Activated CD8-positive, alpha-beta T cell treated with anti-CD3 and anti-CD28 coated beads, Interleukin-2, amount 10 ng/mL, durations not matched to agents 7 days and 5 days (primary cell): ENCODE measurements around the gene SLC35E1. TPM values are rescaled to one million over a fixed set of nuclear protein-coding genes. Genes with fewer than 3 reads are reported as not detected.

Experiments
- ATAC-seq: fragments of 150-1000 bp; cut with Tn5 transposase; one replicate; pipeline ENCODE4 v1.10.0; 2021; ENCODE audit warnings: moderate library complexity
- CTCF ChIA-PET: fragments of 350-600 bp; sonication (Branson Sonifier 250); formaldehyde crosslinking; loops from one replicate; lab custom pipeline; 2021; ENCODE audit warnings: antibody characterized with exemption; lab: Charles Lee
- POLR2A ChIA-PET: fragments of 350-600 bp; sonication (Branson Sonifier 250); formaldehyde crosslinking; loops from one replicate; lab custom pipeline; 2021; ENCODE audit warnings: antibody characterized with exemption; lab: Charles Lee
- DNase-seq: peaks from one replicate; pipeline ENCODE4 v3.0.0-alpha.2; 2020
- H3K27ac Mint-ChIP-seq: one replicate; pipeline ENCODE4 v1.8.0; 2021; ENCODE audit warnings: mild to moderate bottlenecking, mixed read lengths
- H3K27me3 Mint-ChIP-seq: one replicate; pipeline ENCODE4 v1.8.0; 2021; ENCODE audit warnings: low read depth, mixed read lengths
- H3K36me3 Mint-ChIP-seq: one replicate; pipeline ENCODE4 v1.8.0; 2021; ENCODE audit warnings: low read depth, mixed read lengths
- H3K4me1 Mint-ChIP-seq: one replicate; pipeline ENCODE4 v1.8.0; 2021; ENCODE audit warnings: low read depth, mixed read lengths
- H3K4me3 Mint-ChIP-seq: one replicate; pipeline ENCODE4 v1.8.0; 2021; ENCODE audit warnings: mild to moderate bottlenecking, mixed read lengths
- H3K9me3 Mint-ChIP-seq: one replicate; pipeline ENCODE4 v1.8.0; 2022; ENCODE audit warnings: mixed read lengths; ENCODE audit not compliant: insufficient read depth
- total RNA-seq, 2 experiments: library from RNA; stranded (reverse); gene quantifications; one replicate each; pipeline ENCODE4 v1.2.3, GENCODE V29; 2021

SLC35E1 gene
- total RNA-seq, 2 experiments from 2014 or later: 55.6 to 61.9 TPM

- Mint-ChIP-seq H3K27me3 (no peaks in the 10 kb centered on the region), H3K9me3 (no peaks in the 10 kb centered on the region), H3K36me3 (peaks cover 3% of the 10 kb centered on the region), H3K4me3 (no peak overlapping the region), H3K27ac (peak overlapping the region; percentile 39), H3K4me1 (peaks cover 83% of the 10 kb centered on the region)
- ChIA-PET POLR2A (interaction anchor here (0.6 kb wide), 1 partner anchor 17 kb away, joined by 3 read pairs; no protein-coding TSS in a partner anchor), CTCF (no interaction called here)
- ATAC-seq: no peak
- DNase-seq: no peak
Observed at GRCh38 chr19:16596399-16596798, 24.2 kb upstream of the SLC35E1 start.

GRCh38 chr19:16595097-16595496 is 22.9 kb upstream of the SLC35E1 start:
- Mint-ChIP-seq H3K27ac (peak overlapping the region; percentile 92), H3K9me3 (no peaks in the 10 kb centered on the region), H3K27me3 (no peaks in the 10 kb centered on the region), H3K36me3 (peaks cover 3% of the 10 kb centered on the region), H3K4me3 (peak overlapping the region; percentile 72), H3K4me1 (peaks cover 84% of the 10 kb centered on the region)
- ChIA-PET CTCF (no interaction called here), POLR2A (interaction anchor here (3.6 kb wide), 1 partner anchor 32 kb away, joined by 18 read pairs; the partner anchor contains the start of gene MED26)
- no peak for DNase-seq
- peak; percentile 18 for ATAC-seq

- Mint-ChIP-seq H3K27me3 (no peaks in the 10 kb centered on the region), H3K4me1 (peaks cover 86% of the 10 kb centered on the region), H3K27ac (peak overlapping the region; percentile 92), H3K4me3 (peak overlapping the region; percentile 72), H3K36me3 (peaks cover 3% of the 10 kb centered on the region), H3K9me3 (no peaks in the 10 kb centered on the region)
- ChIA-PET CTCF (no interaction called here), POLR2A (interaction anchor here (1.6 to 3.6 kb wide), 2 partner anchors 10 to 33 kb away, joined by 4 to 18 read pairs; partner anchors contain the start of gene MED26)
- peak; percentile 71 for DNase-seq
- ATAC-seq: peak; percentile 73
Observed at GRCh38 chr19:16594681-16595091, 22.5 kb upstream of the SLC35E1 start.

- peak; percentile 69 for ATAC-seq
Observed at GRCh38 chr19:16594131-16594586, 21.9 kb upstream of the SLC35E1 start.

GRCh38 chr19:16593181-16593580 is 21.0 kb upstream of the SLC35E1 start:
- no peaks in the 10 kb centered on the region for H3K27me3 Mint-ChIP-seq
- CTCF ChIA-PET: interaction anchor here (0.6 to 1.8 kb wide), 4 partner anchors 9 to 43 kb away, joined by 3 to 7 read pairs (median 4); no protein-coding TSS in a partner anchor
- DNase-seq (no peak), ATAC-seq (no peak)
- H3K27ac Mint-ChIP-seq: peak overlapping the region; percentile 8
- H3K9me3 Mint-ChIP-seq: no peaks in the 10 kb centered on the region
- no peak overlapping the region for H3K4me3 Mint-ChIP-seq
- peaks cover 3% of the 10 kb centered on the region for H3K36me3 Mint-ChIP-seq
- H3K4me1 Mint-ChIP-seq: peaks cover 91% of the 10 kb centered on the region
- POLR2A ChIA-PET: interaction anchor here (1.6 to 3.6 kb wide), 2 partner anchors 9 to 34 kb away, joined by 4 to 18 read pairs; partner anchors contain the start of gene MED26

More at GRCh38 chr19:16594131-16594586, 21.9 kb upstream of the SLC35E1 start:
- peaks cover 87% of the 10 kb centered on the region for H3K4me1 Mint-ChIP-seq
- CTCF ChIA-PET: interaction anchor here (1.8 kb wide), 1 partner anchor 10 kb away, joined by 7 read pairs; no protein-coding TSS in a partner anchor
- POLR2A ChIA-PET: interaction anchor here (0.5 to 3.6 kb wide), 3 partner anchors 10 to 35 kb away, joined by 3 to 18 read pairs (median 4); partner anchors contain the start of gene MED26
- peaks cover 3% of the 10 kb centered on the region for H3K36me3 Mint-ChIP-seq
- no peaks in the 10 kb centered on the region for H3K9me3 Mint-ChIP-seq
- peak; percentile 73 for DNase-seq
- no peaks in the 10 kb centered on the region for H3K27me3 Mint-ChIP-seq
- H3K4me3 Mint-ChIP-seq: peak overlapping the region; percentile 72
- H3K27ac Mint-ChIP-seq: peak overlapping the region; percentile 92

- ChIA-PET CTCF (interaction anchor here (0.9 to 1.8 kb wide), 3 partner anchors 7 to 35 kb away, joined by 3 to 7 read pairs (median 4); no protein-coding TSS in a partner anchor), POLR2A (interaction anchor here (1.3 to 3.6 kb wide), 2 partner anchors 25 to 36 kb away, joined by 3 to 18 read pairs; partner anchors contain the start of gene MED26)
- Mint-ChIP-seq H3K27ac (no peak overlapping the region), H3K4me1 (peaks cover 95% of the 10 kb centered on the region), H3K36me3 (peaks cover 3% of the 10 kb centered on the region), H3K4me3 (no peak overlapping the region), H3K9me3 (no peaks in the 10 kb centered on the region), H3K27me3 (no peaks in the 10 kb centered on the region)
- no peak for DNase-seq
- no peak for ATAC-seq
Observed at GRCh38 chr19:16591803-16592556, 19.8 kb upstream of the SLC35E1 start.

- H3K36me3 Mint-ChIP-seq: peaks cover 3% of the 10 kb centered on the region
- POLR2A ChIA-PET: interaction anchor here (1.3 kb wide), 1 partner anchor 24 kb away, joined by 3 read pairs; no protein-coding TSS in a partner anchor
- no peaks in the 10 kb centered on the region for H3K9me3 Mint-ChIP-seq
- CTCF ChIA-PET: interaction anchor here (0.6 to 1.5 kb wide), 2 partner anchors 17 to 20 kb away, joined by 3 to 4 read pairs; no protein-coding TSS in a partner anchor
- H3K27ac Mint-ChIP-seq: no peak overlapping the region
- H3K4me3 Mint-ChIP-seq: no peak overlapping the region
- H3K27me3 Mint-ChIP-seq: no peaks in the 10 kb centered on the region
- ATAC-seq (no peak), DNase-seq (no peak)
- peaks cover 95% of the 10 kb centered on the region for H3K4me1 Mint-ChIP-seq
Observed at GRCh38 chr19:16590876-16591802, 18.9 kb upstream of the SLC35E1 start.

GRCh38 chr19:16589917-16590316 is 17.7 kb upstream of the SLC35E1 start:
- CTCF ChIA-PET: interaction anchor here (3.9 kb wide), 1 partner anchor 37 kb away, joined by 18 read pairs; the partner anchor contains the start of gene MED26
- H3K4me3 Mint-ChIP-seq: no peak overlapping the region
- peaks cover 7% of the 10 kb centered on the region for H3K36me3 Mint-ChIP-seq
- DNase-seq: no peak
- POLR2A ChIA-PET: interaction anchor here (1.0 to 1.3 kb wide), 2 partner anchors 37 to 39 kb away, joined by 4 read pairs; partner anchors contain the start of gene MED26
- H3K27ac Mint-ChIP-seq: peak overlapping the region; percentile 26
- no peaks in the 10 kb centered on the region for H3K9me3 Mint-ChIP-seq
- no peak for ATAC-seq
- H3K27me3 Mint-ChIP-seq: no peaks in the 10 kb centered on the region
- peaks cover 95% of the 10 kb centered on the region for H3K4me1 Mint-ChIP-seq

GRCh38 chr19:16588824-16589577 is 16.8 kb upstream of the SLC35E1 start:
- Mint-ChIP-seq H3K4me3 (peak overlapping the region; percentile 78), H3K4me1 (peaks cover 95% of the 10 kb centered on the region), H3K36me3 (peaks cover 7% of the 10 kb centered on the region), H3K27me3 (no peaks in the 10 kb centered on the region), H3K9me3 (no peaks in the 10 kb centered on the region), H3K27ac (peak overlapping the region; percentile 95)
- POLR2A ChIA-PET: interaction anchor here (1.3 to 2.5 kb wide), 3 partner anchors 22 to 40 kb away, joined by 4 to 24 read pairs (median 5); partner anchors contain the start of gene MED26
- ATAC-seq: no peak
- DNase-seq: no peak
- CTCF ChIA-PET: interaction anchor here (1.1 to 3.9 kb wide), 4 partner anchors 16 to 131 kb away, joined by 3 to 18 read pairs (median 10); partner anchors contain the start of gene MED26
